GM21528 (cell line): ENCODE measurements around the gene NRN1L.

Experiments
- ATAC-seq: cut with Tn5 transposase; IDR thresholded peaks from one replicate; pipeline ENCODE4 v1.9.1; 2021; ENCODE audit warnings: mild to moderate bottlenecking, moderate library complexity; ENCODE audit not compliant: unreplicated experiment, low FRiP score

The NRN1L gene

DNA sequence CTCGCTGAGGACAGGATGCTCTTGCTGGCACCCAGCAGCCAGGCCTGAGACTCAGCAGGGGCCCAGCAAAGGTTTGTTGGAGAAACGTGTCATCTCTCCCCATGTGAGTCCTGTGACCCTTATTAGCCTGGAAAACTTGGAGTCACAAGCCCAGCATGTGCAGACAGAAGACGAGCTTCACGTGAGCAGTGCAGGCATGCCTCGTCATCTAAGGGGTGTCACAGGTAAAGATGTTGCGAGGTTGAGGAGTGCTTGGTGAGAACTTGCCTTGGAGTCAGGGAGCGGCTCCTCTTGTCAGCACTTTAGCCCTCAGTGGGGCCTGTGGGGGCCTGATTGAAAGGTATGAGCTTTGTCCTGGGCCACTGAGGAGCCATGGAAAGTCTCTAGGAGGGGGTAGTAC lies 49.1 kb downstream of the NRN1L start:
- no peak for ATAC-seq

DNA sequence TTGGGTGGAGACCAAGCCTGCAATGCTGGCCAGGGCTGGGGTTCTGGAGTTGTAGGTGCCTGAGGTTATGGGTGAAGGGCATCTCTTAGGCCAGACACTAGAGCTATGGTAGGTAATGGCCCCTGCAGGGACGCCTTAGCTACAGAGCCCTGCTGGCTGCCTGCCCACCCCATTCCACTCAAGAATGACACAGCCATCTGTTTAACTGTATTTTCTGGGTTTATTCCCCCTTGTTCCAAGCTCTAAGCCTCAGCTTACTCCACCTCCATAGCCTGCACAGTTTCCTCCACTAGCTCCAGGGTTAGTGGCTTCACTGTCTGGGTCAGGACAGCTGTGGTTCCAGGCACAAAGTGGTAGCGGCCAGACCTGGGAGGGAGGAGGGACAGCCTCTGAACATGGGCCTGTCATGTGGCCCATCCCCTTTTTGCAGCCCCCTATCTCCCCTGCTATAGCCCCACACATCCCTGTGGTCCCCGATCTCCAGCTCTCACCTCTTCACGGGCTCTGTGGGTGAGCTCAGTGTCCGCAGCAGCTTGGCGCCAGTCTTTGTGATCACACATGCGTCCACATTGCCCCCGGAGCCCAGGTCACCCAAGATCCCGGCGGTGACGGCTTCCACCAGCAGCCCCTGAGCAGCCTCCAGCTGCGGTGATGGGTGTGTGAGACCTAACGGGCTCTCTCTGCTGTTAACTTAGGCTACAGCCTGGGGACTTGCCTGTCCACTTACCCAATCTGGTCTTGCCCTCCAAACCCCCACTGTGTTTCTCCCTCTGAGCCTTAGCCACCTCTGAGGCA lies 49.8 kb downstream of the NRN1L start:
- no peak for ATAC-seq

- no peak for ATAC-seq
Measured at GRCh38 chr16:67935101-67935401, 50.4 kb downstream of the NRN1L start.

DNA sequence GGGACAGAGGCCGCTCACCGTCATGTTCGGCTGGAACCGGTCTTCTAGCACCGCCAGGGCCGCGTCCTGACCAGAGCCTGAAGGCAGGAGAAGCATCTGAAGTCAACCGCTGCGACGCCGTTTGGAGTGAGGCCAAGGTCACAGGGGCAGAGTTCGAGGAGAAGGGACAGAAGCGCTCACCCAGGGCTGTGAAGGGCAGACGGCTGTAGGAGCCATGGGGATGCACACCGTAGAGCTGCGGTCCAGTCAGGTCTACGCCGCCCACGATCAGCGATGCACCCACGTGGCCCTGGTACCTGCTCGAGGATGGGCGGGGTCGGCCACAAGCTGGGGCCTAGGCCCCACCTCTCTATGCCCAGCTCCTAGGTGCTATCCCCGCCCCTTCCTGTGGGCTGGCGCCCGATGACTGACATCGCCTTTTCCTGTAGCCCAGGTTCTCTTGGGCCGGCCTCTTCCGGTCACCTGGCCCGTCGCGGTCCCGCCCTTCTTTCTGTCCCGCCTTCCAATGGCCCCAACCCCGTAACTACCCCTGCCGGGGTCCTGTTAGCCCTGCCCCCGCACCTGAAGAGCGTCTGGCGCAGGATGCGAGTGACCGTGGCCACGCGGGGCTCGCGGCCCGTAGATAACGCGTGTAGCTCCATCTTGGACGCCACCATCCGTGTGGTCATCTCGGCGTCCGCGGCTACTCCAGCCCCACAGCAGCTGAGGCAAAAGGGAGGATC lies 50.9 kb downstream of the NRN1L start:
- ATAC-seq, result peak; percentile 82
